HG03095 (cell line): ENCODE measurements around the gene RAI14.
"Not testable (repeated sequence)": the region's sequence is repeated elsewhere in the genome, so short reads cannot be mapped to it uniquely, and the experiment has no call there.

Experiments used
- ATAC-seq: cut with Tn5 transposase; IDR thresholded peaks from one replicate; pipeline ENCODE4 v1.9.1; 2021; ENCODE audit warnings: moderate library complexity; ENCODE audit not compliant: unreplicated experiment

Gene RAI14

DNA sequence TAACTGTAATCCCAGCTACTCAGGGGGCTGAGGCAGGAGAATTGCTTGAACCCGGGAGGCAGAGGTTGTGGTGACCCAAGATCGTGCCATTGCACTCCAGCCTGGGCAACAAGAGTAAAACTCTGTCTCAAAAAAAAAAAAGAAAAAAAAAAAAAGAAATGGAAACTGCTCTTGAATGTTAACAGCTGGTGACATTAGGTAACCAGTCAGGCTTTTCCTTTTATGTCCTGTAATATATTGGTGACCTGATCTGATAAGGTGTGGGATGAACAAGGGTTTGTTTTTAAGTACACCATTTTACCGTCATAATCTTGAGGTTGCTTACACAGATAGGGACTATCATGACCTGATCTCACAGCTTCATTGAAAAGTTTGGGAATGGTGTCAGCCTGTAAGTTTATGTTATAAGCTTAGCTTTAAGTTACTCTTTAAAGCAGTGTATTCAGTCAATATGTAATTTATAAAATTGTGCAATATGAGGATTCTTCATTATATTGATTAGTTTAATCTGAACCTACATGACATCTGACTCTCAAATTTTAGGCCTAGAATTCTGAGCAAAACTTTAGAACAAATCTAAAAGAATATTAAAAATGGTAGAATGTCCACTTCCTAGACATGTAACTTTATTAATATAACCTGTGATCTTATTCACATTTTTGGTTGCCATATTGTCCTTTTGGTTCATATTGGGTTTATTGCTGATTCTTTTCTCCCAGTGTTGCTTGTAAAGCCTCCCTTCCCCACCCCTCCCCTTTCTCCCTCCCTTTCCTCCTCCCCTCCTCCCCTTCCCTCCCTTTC is 41.4 kb downstream of the RAI14 start:
- no peak for ATAC-seq

DNA sequence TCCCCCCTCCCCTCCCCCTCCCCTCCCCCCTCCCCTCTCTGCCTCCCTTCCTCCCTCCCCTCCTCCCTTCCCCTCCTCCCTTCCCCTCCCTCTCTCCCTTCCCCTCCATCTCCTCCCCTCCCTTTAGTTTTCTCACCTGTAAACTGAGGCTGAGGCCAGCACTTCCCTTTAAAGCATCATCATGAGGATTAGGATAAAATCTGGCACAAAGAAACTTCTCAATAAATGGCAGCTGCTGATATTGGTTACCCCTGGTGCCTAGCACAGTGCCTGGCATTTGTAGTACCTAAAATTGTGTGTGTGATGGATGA is 41.9 kb downstream of the RAI14 start:
- ATAC-seq = no peak

DNA sequence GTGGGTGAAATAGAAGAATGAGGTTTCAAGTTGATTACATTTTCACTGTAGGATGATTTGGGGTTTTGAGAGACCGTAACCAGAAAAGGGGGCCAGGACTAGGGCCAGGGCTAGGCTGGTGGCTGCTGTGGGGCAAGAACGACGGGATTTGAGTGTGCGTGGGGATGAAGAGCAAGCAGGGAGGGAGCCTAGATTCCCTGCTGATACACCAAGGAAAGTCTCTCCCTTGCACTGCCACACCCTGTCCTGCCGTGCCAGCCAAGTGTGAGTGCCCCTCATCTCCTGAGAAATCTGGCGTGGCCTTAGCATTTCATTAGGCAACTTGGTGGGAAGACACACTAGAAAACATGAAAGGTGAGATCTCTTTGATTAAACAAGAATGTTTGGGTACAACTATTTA is 42.6 kb downstream of the RAI14 start:
- no peak for ATAC-seq

DNA sequence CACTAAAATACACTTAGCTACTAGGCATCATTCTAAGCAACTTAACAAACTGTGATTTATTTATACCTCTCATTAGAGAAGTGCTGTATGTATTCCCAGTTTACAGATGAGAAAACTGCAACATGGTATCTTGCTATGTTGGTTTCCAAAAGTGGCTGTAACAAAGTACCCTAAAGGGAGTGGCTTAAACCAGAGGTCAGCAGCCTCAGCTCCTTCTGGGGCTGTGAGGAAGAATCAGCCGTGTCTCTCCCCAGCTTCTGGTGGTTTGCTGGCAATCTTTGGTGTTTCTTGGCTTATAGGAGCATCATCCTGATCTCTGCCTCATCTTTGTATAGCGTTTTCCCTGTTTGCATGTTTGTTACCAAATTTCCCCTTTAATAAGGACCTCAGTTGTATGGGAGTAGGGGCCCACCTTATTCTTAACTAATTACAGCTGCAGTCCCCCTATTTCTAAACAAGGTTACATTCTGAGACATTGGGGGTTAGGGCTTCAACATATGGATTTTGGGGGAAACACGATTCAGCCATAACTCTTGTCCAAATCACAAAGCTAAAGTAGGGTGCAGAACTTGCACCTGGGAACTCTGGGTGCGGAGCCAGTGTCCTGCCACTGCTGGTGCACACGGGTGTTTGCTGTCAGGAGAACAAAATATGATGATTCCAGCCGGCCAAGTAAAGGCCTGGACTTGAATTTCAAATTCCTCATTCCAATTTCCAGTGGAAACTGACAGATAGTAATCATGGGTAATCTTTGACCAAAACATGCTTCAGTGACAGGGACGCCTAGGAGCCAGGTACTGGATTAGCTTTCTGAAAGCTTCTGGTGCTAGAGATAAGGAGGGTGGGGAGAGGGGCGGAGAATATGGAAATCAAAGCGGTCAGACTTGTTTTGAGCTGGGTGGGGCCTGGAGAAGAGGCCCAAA is 43.3 kb downstream of the RAI14 start:
- ATAC-seq = no peak

DNA sequence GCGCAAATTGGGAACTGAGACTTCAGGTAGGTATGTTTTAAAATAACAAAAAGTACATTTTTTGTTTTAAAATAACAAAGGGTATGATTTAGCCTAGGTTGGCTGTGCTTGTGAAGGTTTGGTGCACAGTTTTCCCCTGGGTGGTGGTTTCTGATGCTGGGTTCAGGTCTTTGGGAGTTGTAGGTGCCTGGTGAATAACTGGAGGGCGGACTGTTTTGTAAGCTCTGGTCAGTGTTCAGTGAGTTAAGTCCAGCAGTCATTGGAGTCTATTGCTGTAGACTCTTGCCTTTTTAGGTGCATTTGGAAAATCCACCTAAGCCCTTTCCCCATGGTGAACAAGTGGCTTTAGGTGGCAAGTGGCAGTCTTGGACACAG is 43.9 kb downstream of the RAI14 start:
- no peak for ATAC-seq

GRCh38 chr5:34701442-34701841 is 45.3 kb downstream of the RAI14 start:
- not testable (repeated sequence) for ATAC-seq

- ATAC-seq = no peak
Observed at GRCh38 chr5:34703767-34704713, 47.9 kb downstream of the RAI14 start.

DNA sequence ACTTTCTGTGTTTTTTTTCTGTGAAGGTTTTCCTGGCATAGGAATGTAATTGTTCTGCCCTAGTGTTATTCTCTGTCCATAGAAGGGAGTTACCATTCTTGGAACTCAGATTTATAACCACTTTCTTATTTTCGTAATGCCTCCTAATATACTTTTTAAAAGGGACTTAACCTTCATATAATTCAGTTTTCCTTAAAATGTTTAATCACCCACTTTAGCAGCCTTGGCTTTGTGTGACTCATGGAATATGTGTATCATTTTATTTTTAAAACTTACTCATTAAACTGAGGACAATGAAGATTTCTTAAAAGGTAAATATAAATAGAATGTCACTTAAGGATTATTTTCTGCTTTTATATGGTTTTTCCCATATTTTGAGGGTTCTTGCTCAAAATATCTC is 50.0 kb downstream of the RAI14 start:
- ATAC-seq = no peak

DNA sequence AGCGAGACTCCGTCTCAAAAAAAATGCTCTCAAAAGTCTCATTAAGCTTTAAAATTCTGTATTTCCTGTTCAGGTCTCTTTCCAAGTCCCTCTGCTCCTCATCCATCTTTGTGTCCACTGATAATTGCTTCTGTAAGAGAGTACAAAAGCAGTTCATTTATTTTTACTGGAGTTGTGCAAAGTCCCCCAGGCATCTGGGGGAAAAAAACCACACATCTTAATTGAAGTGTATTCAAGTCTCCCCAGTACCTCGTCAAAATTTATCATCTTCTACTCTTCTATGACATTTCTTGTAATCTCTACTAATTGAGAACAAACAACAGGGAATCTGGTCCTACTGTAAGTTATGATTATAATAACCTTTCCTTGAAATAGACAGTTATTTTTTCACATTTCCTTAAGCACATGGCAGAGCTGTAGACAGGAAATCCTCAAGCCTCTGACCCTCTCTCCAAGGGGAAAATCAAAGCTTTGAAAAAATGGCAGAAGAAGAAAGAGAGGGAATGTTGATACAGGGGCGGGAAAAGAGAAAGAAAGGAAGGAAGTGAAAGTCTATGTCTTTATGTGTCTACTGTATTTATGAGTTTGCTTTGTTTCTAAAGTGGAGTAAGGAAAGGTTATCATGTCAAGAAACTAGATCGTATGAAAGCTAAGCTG is 51.5 kb downstream of the RAI14 start:
- ATAC-seq = no peak

DNA sequence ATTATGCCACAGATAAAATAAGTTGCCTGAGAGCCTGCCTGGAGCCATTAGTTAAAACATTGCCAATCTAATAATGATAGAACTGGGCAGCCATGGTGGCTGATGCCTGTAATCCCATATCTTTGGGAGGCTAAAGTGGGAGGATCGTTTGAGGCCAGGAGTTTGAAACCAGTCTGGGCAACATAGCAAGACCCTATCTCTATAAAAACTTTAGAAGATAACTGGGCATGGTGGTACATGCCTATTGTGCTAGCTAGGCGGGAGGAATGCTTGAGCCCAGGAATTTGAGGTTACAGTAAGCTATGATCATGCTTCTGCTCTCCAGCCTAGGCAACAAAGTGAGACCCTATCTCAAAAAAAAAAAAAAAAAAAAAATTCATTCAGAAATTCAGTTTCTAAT is 52.6 kb downstream of the RAI14 start:
- ATAC-seq = no peak

DNA sequence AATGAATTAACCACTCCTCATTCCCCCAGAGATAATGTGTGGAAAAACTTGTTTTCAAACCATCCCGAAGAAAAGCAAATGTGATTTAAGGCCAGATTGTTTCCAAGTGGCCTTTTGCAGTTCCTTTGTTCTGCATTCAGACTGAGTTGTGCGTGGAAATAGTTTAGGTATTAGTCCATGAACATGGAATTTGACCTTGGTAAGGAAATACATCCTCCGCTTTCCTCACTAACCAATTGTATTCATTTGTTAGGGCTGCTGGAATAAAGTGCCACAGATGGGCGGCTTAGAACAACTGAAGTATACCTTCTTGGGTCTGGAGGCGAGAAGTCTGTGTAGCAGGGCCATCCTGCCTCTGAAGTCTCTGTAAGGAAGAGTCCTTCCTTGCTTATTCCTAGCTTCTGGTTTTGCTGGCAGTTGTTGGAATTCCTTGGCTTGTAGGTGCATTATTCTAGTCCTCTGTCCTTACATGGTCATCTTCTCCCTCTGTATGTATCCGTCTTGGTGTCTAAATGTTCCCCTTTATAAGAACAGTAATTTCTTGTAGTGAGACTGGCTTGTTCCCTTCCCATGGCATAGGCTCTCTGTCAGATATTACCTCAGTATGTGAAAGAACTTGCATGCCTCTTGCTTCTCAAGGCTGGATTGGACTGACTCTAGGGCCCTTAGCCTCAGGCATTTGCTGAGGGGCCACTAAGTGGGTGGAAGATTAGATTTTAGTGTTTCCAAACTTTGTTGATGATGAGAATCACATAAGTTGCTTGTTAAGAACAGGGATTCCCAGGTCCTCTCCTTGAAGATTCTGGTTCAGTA is 53.9 kb downstream of the RAI14 start:
- no peak for ATAC-seq

DNA sequence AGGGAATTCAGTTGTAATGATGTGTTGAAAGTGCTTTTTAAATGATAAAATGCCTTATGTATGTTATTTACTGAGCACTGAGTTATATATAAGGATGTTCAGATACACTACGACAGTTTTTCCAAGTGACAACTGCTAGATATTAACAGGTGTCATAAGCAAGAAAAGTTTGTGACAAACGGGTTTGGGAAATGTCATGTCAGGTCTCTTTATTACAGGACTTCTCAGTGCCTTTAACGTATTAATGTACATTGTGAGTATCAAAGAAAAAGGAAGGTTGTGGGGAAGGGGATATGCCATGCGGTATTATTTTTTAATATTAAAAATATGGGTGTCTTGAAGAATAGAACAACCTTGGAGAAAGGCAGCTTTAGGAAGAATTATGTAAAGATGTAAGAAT is 56.4 kb downstream of the RAI14 start:
- ATAC-seq = no peak

DNA sequence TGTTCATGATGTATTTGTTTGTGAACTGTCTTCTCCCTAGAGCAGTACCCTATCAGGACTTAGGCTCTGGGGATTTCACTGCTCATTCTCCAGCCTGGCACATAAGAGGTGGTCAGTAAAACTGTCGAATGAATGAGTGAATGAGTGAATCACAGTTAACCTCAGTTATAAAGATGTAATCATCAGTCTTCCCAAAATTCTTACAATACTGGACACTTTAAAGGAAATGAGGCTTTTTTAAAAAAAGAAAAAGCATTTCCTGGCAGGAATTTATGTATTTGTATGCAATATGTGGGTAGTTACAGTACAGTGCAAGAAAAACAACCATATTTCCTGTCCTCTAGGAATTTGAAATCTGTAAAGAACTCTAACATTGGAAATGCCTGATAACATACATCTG is 59.6 kb downstream of the RAI14 start:
- no peak for ATAC-seq

DNA sequence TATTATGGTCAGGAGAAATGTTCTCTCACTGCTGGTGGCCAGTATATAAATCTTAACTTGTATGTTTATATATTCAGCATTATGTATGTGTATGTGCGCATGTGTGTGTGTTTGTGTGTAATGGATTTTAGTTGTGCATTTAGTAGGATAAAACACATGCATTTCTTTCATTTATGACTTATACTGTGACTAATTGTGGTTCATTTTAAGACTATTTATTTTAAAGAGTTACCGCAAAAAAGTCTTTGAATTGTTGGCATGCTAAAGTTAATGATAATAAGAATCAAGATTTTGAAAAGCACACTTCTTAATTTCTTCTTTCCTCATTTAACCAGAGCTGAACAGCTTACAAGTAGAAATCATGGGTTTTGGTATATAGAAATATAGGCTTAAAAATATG is 60.9 kb downstream of the RAI14 start:
- ATAC-seq = no peak

GRCh38 chr5:34717426-34718327 is 61.5 kb downstream of the RAI14 start:
- no peak for ATAC-seq

GRCh38 chr5:34718516-34718915 is 62.4 kb downstream of the RAI14 start:
- no peak for ATAC-seq

DNA sequence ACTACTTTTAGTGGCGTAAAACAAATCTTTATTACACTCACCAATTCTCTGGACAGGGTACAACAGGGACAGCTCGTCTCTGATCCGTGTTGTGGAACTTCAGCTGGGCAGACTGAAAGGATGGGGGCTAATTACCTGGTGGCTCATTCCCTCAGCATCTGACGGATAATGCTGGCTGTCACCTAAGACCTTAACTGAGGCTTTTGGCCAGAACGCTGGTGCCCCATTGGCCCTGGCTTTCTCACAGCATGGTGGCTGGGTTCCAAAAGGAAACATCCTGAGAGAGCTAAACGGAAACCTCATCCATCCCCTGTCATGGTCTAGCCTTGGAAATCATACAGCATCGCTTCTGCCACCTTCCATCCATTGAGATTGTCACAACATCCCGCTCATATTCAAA is 62.9 kb downstream of the RAI14 start:
- ATAC-seq = no peak

DNA sequence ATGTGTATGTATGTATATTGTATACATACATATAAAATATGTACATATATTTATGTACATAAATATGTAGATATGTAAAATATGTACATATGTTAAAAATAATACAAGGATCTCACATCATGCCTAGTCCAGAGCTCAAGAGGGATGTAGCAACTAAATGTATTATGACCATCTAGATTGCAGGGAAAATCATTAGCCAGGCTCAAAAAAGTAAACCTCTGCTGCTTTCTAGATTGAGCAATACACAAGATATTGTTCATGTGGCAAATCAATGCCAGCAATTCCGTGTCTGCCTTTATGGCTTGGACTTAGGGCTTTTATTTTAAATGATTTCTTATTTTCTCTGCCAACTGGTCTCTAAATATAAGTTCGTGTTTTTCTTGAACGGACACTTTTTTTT is 65.2 kb downstream of the RAI14 start:
- ATAC-seq = no peak

- ATAC-seq = no peak
Observed at GRCh38 chr5:34722183-34722582, 66.1 kb downstream of the RAI14 start.
